Heart left ventricle (tissue), 16 donors: ENCODE data around the gene PRXL2A. TPM values are rescaled to one million over a fixed set of nuclear protein-coding genes. Genes with fewer than 3 reads are reported as not detected.

ENCODE experiments used
- ATAC-seq, 4 donors: fragments of 200-7000 bp; cut with Tn5 transposase; one replicate each; pipeline ENCODE4 v1.9.1; 2020 to 2022; ENCODE audit warnings: moderate library complexity in 4 of 4, mild to moderate bottlenecking in 3 of 4, moderate number of reproducible peaks in 1 of 4
- DNase-seq, 5 donors: peaks; one replicate each; pipeline ENCODE4 v3.0.0-alpha.2; 2020
- H3K27ac ChIP-seq, 12 donors: fragments of 200-600 bp; sonication (generic) in 4 of 12; one replicate each; pipeline versions ENCODE4 v1.5.0 to v1.8.0; 2016 to 2022; ENCODE audit warnings: mild to moderate bottlenecking in 2 of 12
- H3K27me3 ChIP-seq, 9 donors: fragments of 200-600 bp; sonication (generic) in 2 of 9; one replicate each; pipeline versions ENCODE4 v1.5.1 to v1.8.0; 2016 to 2022; ENCODE audit warnings: mild to moderate bottlenecking in 3 of 9
- H3K36me3 ChIP-seq, 9 donors: fragments of 200-600 bp; sonication (generic) in 2 of 9; one replicate each; pipeline versions ENCODE4 v1.5.0 to v1.8.0; 2018 to 2022; ENCODE audit warnings: mild to moderate bottlenecking in 2 of 9
- H3K4me1 ChIP-seq, 12 donors: fragments of 200-600 bp; sonication (generic) in 4 of 12; one replicate each; pipeline versions ENCODE4 v1.5.0 to v1.8.0; 2016 to 2022; ENCODE audit warnings: mild to moderate bottlenecking in 3 of 12
- H3K4me3 ChIP-seq, 12 donors: fragments of 200-600 bp; sonication (generic) in 4 of 12; one replicate each; pipeline versions ENCODE4 v1.5.0 to v1.8.0; 2017 to 2022; ENCODE audit warnings: mild to moderate bottlenecking in 9 of 12, moderate library complexity in 4 of 12
- H3K9me3 ChIP-seq, 12 donors: fragments of 200-600 bp; sonication (generic) in 4 of 12; one replicate each; pipeline versions ENCODE4 v1.5.0 to v1.8.0; 2016 to 2022; ENCODE audit warnings: mild to moderate bottlenecking in 1 of 12
- CTCF ChIP-seq, 12 donors: fragments of 200-600 bp; sonication (generic) in 4 of 12; IDR thresholded peaks; one replicate each; pipeline versions ENCODE4 v1.5.0 to v1.8.0; 2018 to 2022; ENCODE audit warnings: antibody characterized with exemption in 12 of 12, mild to moderate bottlenecking in 5 of 12
- POLR2A ChIP-seq, 2 donors: fragments of 450-650 bp; IDR thresholded peaks; one replicate each; pipeline ENCODE4 v1.6.1; 2017; ENCODE audit warnings: antibody characterized with exemption in 2 of 2, mild to moderate bottlenecking in 2 of 2, moderate library complexity in 2 of 2
- WGBS, 4 donors: extraction: QIAGEN DNeasy Blood & Tissue Kit in 2 of 4; methylation state at CpG; one replicate each; pipeline versions ENCODE4 v1.1.5 to v1.1.7; 2013 to 2018; 5-methylcytosine and 5-hydroxymethylcytosine counted together
- intact Hi-C, 10 donors: fragments of 100-400 bp; cut with DNase I; formaldehyde crosslinking; loops; one replicate each; pipeline versions ENCODE4 v1.11.1 to v1.14.2; 2022
- polyA plus RNA-seq, 2 donors: library from polyadenylated mRNA; stranded (reverse); fragments of 200-250 nt; gene quantifications; one replicate each; pipeline ENCODE4 v1.2.3, GENCODE V29; 2013
- total RNA-seq, 9 donors: library from RNA; depleted of rRNA in 2 of 9; stranded (reverse); fragments of >200 nt in 2 of 9; fragmentation: NEBNext Ultra II Directional in 3 of 9; extraction: Animal tissue kit (Norgen Biotek cat#: 25700) in 3 of 9; gene quantifications; one replicate each; pipeline versions ENCODE4 v1.1.0 to v1.2.4, GENCODE V29; 2016 to 2023
- donor health status: ischemic (EF 13 %, LVEDD 7.1; RV severe dilation, severe dysfunction).
- donor health status: healthy with polysubstance abuse.
- donor health status: DM: no; HTN: yes; CAD: no.
- donor health status: DM: no; HTN: no; CAD: no.
- donor health status: ischemic (EF 25% LVEDD 6.9; RV normal size, moderate dysfunction).
- donor health status: ischemic (EF 25% LVEDD 5.7; RV mildly dilated, moderate dysfunction).
- donor health status: healthy.
- donor health status: DM: yes; HTN: yes; CAD: no.
- donor health status: ischemic (EF 35%, LVEDD 5.7; RV mildly dilated, moderate dysfunction).
- donor health status: nonischemic (EF 11% LVEDD 7.7; RV severe dilation, severe dysfunction).
- donor health status: DM: yes; HTN: yes; CAD: no.
- donor health status: PGD.
- donor health status: ischemic (EF 29% LVEDD 5.4; RV normal size, mild dysfunction).
- donor health status: nonischemic (EF 23%, LVEDD 6.1; RV moderate dilation, normal function).

PRXL2A gene
- total and polyA plus RNA-seq, 11 donors: 63.9 to 123 (median 78.5) TPM

- H3K4me3 ChIP-seq: no peak overlapping the region
- H3K27ac ChIP-seq: no peak overlapping the region
- peaks cover 0 to 24% (median 17%) of the 10 kb centered on the region in 12 donors for H3K9me3 ChIP-seq
- no peaks in the 10 kb centered on the region for H3K27me3 ChIP-seq
- intact Hi-C loops: no loop called here
- DNase-seq (no peak), ATAC-seq (no peak)
- H3K36me3 ChIP-seq: no peaks in the 10 kb centered on the region
- H3K4me1 ChIP-seq: no peaks in the 10 kb centered on the region
- 0% methylated on average over 1 of the region's 1 CpG for WGBS, 4 donors
- TF ChIP-seq CTCF (IDR thresholded peaks at IDR 0.05) (no peak), POLR2A (IDR thresholded peaks at IDR 0.05) (no peak)
Observed at GRCh38 chr10:80365510-80365909, 42.8 kb upstream of the PRXL2A start.

- H3K4me1 ChIP-seq: peaks cover 0 to 8% (median 0%) of the 10 kb centered on the region in 12 donors
- H3K4me3 ChIP-seq: no peak overlapping the region
- H3K27ac ChIP-seq: no peak overlapping the region
- TF ChIP-seq CTCF (IDR thresholded peaks at IDR 0.05): no peak
- TF ChIP-seq POLR2A (IDR thresholded peaks at IDR 0.05): no peak
- intact Hi-C loops: loop anchor here in 1 of 10 donors (10.0 kb wide), 1 partner anchor 553 kb away; no protein-coding TSS in a partner anchor
- no peaks in the 10 kb centered on the region for H3K27me3 ChIP-seq
- no peaks in the 10 kb centered on the region for H3K36me3 ChIP-seq
- 64 to 88% (median 70%) methylated on average over 5 to 6 of the region's 6 CpGs for WGBS, 4 donors
- ATAC-seq (no peak), DNase-seq (no peak)
- peaks cover 0 to 19% (median 15%) of the 10 kb centered on the region in 12 donors for H3K9me3 ChIP-seq
Observed at GRCh38 chr10:80371467-80371866, 36.9 kb upstream of the PRXL2A start.

GRCh38 chr10:80372675-80373074 lies 35.7 kb upstream of the PRXL2A start:
- Histone ChIP-seq H3K36me3 (no peaks in the 10 kb centered on the region), H3K9me3 (peaks cover 0 to 7% (median 4%) of the 10 kb centered on the region in 12 donors), H3K4me1 (peaks cover 0 to 8% (median 0%) of the 10 kb centered on the region in 12 donors), H3K27me3 (no peaks in the 10 kb centered on the region), H3K4me3 (no peak overlapping the region), H3K27ac (peak overlapping the region in 1 of 12 donors; percentile 39)
- intact Hi-C loops: loop anchor here in 1 of 10 donors (10.0 kb wide), 1 partner anchor 552 kb away; no protein-coding TSS in a partner anchor
- DNase-seq: no peak
- WGBS, 4 donors: 78 to 90% (median 82%) methylated on average over 5 of the region's 5 CpGs
- TF ChIP-seq POLR2A (IDR thresholded peaks at IDR 0.05) (no peak), CTCF (IDR thresholded peaks at IDR 0.05) (no peak)
- no peak for ATAC-seq

- peak overlapping the region in 1 of 12 donors; percentile 54 for H3K27ac ChIP-seq
- no peak overlapping the region for H3K4me3 ChIP-seq
- intact Hi-C loops: loop anchor here in 1 of 10 donors (10.0 kb wide), 1 partner anchor 551 kb away; no protein-coding TSS in a partner anchor
- DNase-seq (no peak), ATAC-seq (no peak)
- H3K4me1 ChIP-seq: peaks cover 0 to 8% (median 0%) of the 10 kb centered on the region in 12 donors
- TF ChIP-seq POLR2A (IDR thresholded peaks at IDR 0.05): no peak
- no peak for TF ChIP-seq CTCF (IDR thresholded peaks at IDR 0.05)
- H3K9me3 ChIP-seq: no peaks in the 10 kb centered on the region
- 78 to 88% (median 80%) methylated on average over 2 of the region's 2 CpGs for WGBS, 4 donors
- H3K27me3 ChIP-seq: no peaks in the 10 kb centered on the region
- H3K36me3 ChIP-seq: no peaks in the 10 kb centered on the region
Observed at GRCh38 chr10:80373502-80373901, 34.8 kb upstream of the PRXL2A start.
